Stimulated activated CD4-positive, alpha-beta T cell treated with anti-CD3 and anti-CD28 coated beads, Interleukin-2, amount 100 ng/mL, for 4 hours (primary cell): ENCODE measurements around the gene CNGA4.
"Not testable (repeated sequence)": the region's sequence is repeated elsewhere in the genome, so short reads cannot be mapped to it uniquely, and the experiment has no call there.

Source experiments
- DNase-seq: peaks from one replicate; pipeline ENCODE4 v3.0.0-alpha.2; 2020; ENCODE audit warnings: low read depth

The CNGA4 gene

DNA sequence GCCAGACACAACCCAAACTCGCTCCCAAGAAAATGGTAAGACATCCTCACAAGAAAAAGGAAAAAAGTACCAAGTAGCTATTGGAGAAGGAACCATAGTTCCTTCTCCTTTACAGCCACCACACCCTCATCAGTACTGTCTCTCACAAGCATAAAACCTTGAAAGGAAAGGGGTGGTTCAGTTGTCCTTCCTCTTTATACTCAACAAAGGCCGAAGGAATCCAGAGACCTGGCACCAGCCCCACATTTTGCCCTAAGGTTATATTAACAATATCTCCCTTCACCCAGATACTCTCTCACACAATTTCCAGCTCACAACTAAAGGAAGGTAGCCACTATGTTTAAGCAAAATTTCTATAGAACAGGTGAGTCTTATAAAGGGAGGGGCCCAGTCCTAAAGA lies 13.0 kb upstream of the CNGA4 start:
- DNase-seq: no peak

- DNase-seq: no peak
These were observed 10.4 kb upstream of the CNGA4 start for GRCh38 chr11:6228520-6228919.

GRCh38 chr11:6229911-6230310 lies 9.0 kb upstream of the CNGA4 start:
- DNase-seq: no peak

- DNase-seq: no peak
These were observed 6.0 kb upstream of the CNGA4 start for GRCh38 chr11:6232899-6233298.

- DNase-seq: no peak
These were observed 4.9 kb upstream of the CNGA4 start for GRCh38 chr11:6233984-6234386.

- DNase-seq: peak; percentile 99
These were observed 4.3 kb upstream of the CNGA4 start, which contains the start of gene FHIP1B for GRCh38 chr11:6234387-6235107. FHIP1B (minus strand) TSS chr11:6234636; CDS start chr11:6224516, 10,120 bp downstream.

- no peak for DNase-seq
These were observed 1.6 kb upstream of the CNGA4 start for GRCh38 chr11:6237266-6237665.

DNA sequence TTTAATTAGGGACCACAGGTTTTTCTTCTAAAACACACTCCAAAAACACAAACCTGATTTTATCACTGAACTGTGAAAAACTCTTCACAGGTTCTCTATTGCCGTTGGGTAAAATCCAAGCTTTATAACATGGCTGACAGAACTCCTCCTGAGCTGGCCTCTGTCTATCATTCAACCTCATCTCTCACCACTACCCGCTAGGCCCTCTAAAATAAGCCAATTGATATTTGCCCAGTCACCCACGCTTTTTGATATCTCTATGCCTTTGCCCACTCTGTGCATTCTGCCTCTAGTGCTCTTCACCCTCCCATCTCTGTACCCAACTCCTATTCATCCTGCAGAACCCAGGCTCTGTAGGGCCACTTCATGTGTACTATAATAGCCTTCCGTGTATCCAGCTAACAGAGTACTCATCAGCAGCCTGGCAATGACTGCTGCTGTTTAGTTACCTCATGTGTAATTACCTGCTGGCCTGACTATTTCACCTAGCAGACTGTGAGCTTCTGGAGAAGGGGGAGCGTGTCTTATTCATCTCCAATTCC lies 1.1 kb upstream of the CNGA4 start:
- DNase-seq: no peak

DNA sequence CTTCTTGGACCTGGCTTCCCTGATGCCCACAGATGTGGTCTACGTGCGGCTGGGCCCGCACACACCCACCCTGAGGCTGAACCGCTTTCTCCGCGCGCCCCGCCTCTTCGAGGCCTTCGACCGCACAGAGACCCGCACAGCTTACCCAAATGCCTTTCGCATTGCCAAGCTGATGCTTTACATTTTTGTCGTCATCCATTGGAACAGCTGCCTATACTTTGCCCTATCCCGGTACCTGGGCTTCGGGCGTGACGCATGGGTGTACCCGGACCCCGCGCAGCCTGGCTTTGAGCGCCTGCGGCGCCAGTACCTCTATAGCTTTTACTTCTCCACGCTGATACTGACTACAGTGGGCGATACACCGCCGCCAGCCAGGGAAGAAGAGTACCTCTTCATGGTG lies 1.2 kb downstream of the CNGA4 start:
- DNase-seq: no peak

GRCh38 chr11:6240781-6241180 lies 1.9 kb downstream of the CNGA4 start:
- no peak for DNase-seq

DNA sequence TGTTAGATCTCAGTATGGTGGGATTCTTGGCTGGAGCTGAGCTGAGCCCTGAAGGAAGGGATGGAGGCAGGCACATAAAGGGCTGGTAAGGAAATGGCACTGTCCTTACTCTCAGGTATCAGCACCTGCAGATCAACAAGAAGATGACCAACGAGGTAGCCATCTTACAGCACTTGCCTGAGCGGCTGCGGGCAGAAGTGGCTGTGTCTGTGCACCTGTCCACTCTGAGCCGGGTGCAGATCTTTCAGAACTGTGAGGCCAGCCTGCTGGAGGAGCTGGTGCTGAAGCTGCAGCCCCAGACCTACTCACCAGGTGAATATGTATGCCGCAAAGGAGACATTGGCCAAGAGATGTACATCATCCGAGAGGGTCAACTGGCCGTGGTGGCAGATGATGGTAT lies 2.4 kb downstream of the CNGA4 start:
- DNase-seq: no peak

GRCh38 chr11:6245536-6245935 lies 6.6 kb downstream of the CNGA4 start:
- DNase-seq: no peak

DNA sequence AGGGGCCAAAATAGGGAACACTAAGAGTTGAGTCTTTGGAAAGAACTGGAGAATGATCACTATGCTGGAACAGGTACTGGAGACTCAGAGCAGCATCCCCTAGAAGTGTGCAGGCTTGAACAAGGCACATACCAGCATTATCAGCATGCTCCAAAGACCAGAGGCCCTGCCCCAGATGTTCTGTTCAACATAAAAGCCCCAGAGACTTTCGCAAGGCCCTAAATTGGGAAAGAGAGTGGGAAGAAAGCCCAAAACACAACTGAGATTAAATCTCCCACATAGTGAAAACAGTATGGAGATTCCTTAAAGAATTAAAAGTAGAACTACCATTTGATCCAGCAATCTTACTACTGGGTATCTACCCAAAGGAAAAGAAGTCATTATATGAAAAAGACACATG lies 9.4 kb downstream of the CNGA4 start:
- DNase-seq: no peak

GRCh38 chr11:6248897-6249296 lies 10.0 kb downstream of the CNGA4 start:
- DNase-seq: not testable (repeated sequence)

DNA sequence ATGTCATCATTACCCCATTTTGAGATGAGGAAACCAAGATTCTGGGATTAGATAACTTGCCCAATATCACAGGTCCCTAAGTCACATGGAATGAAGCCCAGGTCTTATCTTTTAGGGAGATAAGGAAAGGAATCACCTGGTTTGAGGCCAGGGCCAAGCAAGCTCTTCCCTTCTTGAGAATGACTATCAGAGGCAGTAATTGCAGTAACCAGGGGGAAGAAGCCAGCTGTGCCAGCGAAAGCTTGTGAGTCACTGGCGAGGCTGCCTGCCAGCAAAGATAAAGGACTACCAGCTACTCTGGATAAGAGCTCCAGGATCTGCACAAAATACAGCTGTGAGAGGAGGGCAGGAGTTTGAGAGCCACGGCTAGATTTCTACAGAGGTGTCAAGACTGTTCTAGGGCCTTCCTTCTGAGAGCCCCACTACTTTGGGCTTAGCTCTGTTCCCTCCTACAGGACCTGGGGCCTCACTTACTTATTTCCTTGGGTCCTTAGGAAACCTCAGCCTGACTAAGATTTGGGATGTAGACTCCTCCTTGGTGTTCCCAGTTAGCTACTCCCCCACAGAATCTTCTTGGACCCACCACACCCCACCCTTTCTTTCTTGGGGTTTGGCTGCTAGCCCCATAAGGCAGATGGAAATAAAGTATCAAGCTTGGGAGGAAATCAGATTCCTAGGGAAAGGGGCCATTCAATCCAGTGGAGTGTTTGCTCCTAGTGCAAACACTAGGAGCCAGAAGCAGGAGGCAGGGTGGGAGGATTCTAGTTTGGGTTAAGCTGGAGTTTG lies 11.1 kb downstream of the CNGA4 start:
- DNase-seq: no peak

GRCh38 chr11:6251120-6251733 lies 12.3 kb downstream of the CNGA4 start:
- no peak for DNase-seq

GRCh38 chr11:6251990-6252473 lies 13.1 kb downstream of the CNGA4 start:
- no peak for DNase-seq

DNA sequence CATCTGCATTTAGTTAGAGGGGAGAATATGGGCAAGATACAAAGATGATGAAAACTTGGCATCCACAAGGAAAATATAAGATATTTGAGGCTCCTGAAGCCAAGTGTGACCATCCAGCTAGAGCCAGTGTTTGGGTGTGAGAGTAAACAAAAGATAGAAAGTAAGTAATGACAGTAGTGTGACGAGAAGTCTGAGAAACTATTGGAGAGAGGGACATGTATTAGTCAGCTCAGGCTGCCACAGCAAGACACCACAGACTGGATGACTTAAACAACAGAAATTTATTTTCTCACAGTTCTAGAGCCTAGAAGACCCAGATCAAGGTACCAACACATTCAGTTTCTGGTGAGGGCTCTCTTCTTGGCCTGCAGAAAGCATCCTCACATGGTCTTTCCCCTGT lies 14.3 kb downstream of the CNGA4 start:
- DNase-seq: no peak

GRCh38 chr11:6258141-6258540 lies 19.3 kb downstream of the CNGA4 start:
- DNase-seq: no peak

DNA sequence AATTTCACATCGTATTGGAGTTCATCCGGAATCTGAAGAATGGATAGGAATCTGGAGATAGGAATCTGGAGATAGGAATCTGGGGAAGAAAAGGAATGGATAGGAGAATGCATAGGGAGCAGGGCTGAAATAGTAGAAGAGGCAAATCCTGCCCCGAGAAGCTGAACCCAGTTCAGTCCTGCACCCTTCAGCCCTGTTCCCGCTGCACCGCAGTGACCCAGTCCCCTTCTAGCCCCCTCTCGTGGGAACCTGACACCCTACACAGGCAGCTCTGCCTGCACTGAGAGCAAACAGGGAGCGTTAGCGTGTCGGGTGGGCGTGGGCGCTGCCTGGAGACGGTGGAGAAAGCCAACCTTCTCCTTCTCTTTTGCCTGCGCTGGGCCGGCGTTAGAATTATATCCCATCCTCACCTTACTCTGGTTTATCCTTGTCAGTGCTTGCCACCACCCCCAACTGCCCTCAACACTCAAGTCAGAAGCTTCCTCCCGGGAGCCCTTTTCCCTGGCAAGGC lies 19.7 kb downstream of the CNGA4 start:
- no peak for DNase-seq

DNA sequence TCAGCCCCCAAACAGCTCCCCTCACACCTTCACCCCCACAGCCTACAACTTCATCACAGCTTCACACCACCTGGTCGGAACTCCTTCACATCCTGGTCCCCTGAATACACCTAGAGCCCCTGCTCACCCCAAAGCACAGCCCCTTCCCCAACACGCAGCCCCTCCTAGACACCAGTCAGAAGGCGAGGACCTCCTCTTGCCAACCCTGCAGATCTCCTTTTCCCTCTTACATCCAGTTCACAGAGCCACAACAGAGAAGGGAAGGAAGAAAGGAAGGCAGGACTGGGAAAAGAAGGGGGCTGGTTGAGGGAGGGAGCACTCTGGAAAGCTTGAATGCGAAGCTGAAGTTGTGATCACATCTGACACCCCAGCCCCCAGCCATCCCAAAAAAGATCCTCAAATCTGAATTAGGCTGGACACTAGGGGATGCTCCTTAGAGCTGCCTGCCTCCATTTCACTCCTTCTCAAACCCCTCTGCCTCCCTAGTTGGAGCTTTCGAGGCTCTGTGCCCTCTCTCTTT lies 21.4 kb downstream of the CNGA4 start:
- DNase-seq: no peak

DNA sequence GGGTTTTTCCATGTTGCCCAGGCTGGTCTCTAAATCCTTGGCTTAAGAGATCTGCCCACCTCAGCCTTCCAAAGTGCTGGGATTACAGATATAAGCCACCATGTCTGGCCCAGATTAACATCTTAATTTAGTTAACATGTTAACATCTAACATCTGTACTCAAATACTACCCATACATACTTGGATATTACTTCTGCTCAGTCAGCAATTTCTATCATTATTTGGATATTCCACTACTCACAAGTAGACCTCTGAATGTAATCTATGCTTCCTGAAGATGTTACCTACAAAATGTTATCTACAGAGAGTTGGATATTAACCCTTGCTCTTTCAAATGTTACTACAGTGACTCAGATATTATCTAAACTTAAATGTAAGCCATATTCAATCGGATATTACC lies 24.8 kb downstream of the CNGA4 start:
- no peak for DNase-seq
